Measurements from ENCODE around the gene KCNC2.

The KCNC2 gene

DNA sequence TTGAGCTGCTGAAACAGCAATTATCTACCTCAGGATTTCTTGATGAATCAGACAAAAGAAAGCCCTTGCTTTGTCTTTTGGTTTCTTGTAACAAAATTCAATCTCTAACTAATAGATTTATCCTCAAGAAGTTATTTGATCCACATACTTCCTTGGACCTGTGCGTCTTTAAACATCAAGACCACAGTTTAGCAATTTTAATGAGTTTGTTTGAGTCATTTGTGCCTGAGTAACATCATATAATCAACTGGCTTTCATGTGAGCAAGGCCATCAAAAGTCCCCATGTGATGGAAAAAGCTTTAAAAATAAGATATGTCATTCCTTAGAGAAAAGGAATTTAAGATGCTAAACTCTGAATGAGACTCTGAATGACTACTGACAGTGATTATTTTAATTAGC lies 52.3 kb downstream of the KCNC2 start:
- DNase-seq, result no peak

DNA sequence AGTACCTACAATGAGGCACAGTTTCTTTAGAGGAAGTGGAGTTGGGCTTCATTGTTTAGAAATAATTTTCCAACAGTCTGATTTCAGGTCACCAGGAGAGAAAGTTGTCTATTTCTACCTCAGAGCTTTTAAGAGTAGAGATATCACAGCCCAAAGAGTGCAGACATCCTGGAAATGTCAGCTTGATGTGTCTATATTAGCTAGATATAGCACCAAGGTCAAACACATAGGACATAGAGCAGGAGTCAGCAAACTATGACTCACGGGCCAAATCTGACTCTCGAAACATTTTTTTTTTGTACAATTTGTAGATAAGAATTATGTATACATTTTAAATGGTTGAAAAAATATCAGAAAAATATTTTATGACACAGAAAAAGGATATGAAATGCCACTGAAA lies 53.7 kb downstream of the KCNC2 start:
- no peak for DNase-seq

DNA sequence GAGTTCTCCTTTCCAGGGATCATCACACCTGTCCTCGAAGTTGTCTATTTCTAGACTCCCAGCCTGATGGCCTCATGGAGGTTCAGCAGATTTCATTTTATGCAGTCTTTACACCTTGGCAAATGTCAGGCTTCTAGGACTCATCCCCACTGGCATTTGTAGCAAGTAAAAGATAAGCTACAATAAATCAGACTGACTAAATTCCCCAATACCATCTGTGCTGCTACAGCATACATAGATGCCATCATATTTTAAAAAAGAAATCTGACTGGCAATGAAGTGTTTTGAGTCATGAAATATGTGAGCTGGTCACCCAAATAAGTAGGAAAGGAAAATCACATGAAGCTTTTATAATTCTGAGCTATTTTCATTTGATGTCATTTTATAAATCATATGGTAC lies 55.3 kb downstream of the KCNC2 start:
- no peak for DNase-seq

DNA sequence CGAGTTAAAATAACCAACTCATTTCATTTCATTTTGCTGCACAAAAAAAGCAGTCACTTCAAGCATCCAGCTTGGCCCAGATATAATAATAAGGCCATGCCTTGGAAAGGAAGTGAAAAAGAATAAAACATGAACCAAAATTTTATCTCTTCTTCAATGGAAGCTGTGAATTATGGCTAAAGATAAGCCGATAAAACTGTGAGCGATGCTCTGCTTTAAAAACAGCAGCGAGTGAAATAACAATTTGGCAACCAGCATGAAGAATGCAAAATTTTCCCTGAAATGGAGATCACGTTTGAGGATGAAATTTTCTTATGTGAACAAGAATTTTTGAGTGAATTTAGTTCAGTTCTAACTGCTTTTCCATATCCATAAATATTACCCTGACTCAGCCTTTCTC lies 70.4 kb downstream of the KCNC2 start:
- no peak for DNase-seq

DNA sequence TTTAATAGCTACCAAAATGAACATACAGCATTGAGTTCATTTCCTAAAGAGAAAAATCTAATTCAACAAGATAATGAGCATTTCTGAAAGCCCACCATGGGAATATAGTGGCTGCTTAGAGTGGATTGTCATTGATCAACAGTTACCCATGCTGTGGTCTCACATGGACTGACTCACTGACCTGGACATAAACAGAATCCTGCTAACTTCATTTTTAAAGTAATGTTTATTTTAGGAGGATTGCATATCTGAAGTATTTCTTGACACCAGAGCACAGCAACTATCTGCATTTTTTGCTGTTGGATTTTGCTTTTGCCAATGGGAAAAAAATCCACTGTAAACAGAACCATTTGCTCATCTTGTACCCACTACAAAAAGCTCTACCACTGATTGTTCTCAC lies 71.7 kb downstream of the KCNC2 start:
- DNase-seq, result no peak

DNA sequence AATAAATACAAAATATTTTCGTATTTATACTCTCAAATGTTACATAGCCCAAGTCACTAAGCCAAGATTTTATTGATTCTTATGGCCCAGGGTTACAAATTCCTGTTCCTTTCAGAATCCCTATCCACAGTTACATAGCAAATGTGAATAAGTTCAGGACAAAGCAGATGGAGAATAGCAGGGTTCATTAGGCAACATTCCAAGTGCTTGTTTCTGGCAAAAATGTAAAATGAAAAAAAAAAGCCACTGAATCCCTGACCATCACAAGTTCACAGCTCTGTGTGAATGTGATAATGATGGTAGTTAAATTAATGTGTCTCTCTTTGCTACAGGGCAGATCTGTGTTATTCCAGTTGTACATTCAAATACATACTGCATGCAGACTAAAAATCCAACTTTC lies 74.6 kb downstream of the KCNC2 start:
- no peak for DNase-seq

DNA sequence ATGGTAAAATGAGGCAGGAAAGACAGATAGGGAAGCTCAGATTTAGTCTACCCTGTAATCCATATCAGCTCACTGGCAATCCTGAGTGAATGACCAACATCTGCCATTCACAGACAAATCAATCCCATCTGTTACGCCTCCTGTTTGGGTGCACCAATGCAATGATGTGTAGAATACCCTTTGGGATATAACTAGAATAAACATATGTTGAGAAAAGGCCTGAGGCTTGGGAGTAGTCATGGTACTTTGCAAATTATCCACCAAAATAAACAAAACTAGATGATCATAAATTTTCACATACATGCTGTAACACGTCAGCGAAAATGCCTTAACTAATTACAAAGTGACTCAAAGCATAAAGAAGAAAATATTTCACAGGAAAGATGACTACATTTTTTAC lies 78.8 kb downstream of the KCNC2 start:
- DNase-seq, result no peak

DNA sequence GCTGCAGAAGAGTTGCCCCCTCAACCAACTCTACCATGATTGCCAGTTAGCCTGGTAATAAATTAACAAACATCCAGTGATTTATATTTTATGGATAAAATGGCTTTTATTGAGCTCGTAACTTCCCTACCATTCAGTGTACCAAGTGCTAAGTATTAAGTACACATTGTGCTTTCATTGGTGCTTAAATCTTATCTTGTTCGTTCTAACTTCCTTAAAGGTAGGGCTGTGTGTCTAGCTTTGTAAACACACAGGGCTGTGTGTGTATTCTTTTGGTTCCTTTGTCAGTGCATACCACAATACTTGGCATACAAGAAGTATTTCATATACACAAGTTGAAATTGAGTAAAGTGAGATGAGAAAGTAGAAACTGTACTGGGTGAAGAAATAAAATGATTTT lies 80.4 kb downstream of the KCNC2 start:
- no peak for DNase-seq

DNA sequence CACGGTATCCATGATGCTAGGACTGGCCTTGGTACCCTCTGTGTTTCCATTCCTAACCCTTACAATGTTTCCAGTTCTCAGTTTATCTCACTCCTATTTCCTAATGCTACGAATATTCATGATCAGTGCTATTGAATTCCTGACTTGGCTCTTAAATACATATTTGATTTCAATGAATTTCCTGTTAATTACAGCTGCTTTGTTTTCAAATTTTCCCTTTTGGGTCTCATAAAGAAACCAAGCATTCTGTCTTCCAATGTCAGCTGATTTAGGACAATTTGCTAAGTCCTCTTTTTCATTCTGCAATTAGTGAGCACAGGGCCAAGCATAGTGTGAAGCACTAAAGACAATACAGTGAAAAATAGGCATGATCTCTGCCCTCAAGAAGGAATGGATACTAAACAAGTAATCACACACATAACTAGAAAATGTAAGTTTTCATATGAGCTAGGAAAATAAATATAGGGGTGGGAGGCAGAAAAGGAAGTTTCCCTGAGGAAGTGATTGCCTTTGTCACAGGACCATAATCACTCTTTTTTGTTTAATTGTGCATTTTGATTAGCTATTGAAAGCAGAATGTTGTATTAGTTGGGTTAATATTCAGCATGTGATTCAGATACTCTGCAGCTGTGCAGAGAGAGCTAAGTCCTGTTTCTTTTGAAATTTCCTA lies 88.5 kb downstream of the KCNC2 start:
- no peak for DNase-seq

DNA sequence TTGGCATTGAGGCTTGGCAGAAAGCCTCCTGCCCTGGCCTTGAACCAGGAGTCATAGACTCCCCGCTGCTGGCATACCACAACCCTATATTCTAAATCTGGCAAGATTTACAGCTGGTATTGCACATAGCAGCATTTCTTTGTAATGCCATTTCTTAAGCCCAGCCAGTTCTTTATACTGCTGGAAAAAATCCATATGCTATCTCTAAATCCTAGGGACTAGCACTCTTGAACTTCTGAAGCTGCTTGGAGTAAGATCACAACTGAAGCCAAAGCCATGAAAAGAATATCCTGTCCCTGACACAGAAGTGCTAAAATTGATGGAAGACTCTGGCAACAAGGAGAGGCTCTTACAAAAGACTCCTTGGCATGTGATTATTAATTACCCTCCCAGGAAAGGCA lies 89.3 kb downstream of the KCNC2 start:
- no peak for DNase-seq

DNA sequence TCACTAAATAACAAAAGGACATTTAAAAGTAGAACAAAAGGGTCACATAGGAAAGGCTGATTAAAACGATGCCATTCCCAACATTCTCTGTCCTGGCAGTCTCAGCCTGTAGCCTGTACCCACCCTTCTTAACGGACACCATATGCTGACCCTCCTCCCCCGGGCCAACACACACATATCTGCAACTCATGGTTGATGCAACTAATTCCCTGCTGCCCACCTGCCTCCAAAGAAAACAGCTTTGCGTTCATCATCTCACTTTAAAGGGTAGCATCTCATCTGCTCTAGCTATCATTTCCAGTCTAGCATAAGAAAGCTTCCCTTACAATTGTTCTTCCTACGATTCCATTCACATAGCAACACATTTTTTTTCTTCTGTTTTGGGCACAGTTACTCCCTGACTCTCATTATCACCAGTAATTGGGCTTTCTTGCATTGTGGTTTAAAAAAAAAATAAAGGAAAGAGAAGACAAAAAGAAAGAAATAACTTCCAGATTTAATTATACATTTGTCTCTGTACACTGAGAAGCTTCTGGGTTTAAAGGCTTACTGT lies 92.9 kb downstream of the KCNC2 start:
- DNase-seq, result no peak

DNA sequence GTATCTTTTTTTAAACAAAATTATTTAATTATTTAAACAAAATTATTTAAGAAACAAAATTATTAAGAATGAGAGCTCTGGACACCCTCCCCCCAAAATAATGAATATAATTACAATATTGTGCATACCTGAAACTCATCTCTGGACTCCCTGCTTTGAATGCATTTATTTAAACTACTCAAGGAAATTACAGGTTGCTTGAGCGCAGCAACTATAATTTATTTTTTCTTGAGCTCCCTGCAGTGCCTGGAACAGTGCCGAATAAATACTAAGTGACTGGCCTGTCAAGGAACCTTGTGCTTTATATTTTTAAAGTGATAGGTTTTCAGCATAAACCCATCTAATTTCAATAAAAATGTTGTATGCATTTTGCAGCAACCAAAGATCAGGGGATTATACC lies 93.9 kb downstream of the KCNC2 start:
- no peak for DNase-seq

DNA sequence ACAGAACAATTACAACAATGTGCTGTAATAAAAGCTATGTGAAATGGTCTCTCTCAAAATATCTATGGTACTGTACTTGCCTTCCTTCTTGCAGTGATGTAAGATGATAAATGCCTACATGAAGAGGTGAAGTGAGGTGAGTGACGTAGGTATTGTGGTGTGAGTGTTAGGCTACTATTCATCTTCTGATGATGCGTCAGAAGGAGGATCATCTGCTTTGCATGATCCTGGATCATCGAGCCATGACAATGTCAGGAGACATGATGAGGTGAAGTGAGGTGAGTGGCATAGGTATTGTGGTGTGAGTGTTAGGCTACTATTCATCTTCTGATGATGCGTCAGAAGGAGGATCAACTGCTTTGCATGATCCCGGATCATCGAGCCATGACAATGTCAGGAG lies 105.8 kb downstream of the KCNC2 start:
- DNase-seq, result no peak

DNA sequence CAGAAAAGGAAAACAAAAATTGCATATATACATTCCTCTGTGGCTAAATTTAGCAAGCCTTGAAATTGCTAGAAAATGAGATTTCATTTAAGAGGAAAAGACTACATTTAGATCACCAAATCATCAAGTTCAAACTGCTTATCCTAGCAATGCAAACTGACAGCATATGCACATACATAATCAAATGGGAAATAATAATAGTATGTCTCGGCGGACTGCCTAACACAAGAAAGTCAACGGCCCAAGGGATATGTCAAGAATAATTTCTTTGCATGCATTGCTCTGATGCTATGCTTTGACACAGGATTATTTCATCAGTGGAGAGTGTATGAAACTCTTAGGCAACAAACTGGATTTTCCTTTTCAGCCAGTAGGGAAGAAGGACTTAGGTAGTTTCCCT lies 107.9 kb downstream of the KCNC2 start:
- DNase-seq, result no peak

DNA sequence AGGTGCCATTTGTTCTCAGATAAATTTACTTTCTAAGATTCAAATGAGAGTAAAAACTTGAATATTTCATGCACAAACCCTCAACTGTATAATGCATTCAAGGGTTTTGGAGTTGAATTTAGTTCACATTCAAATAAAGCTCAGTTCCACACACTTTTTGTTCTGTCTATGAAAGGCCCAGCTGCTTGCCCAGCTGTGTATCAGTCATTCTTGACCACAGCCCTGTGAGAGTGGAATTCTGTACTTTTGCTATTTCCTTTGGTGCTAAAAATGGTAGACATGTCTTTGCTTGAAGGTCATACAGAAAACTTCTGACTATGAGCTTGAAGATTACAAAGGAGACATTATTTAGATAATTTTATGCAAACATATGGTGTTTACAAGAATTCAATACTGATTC lies 110.4 kb downstream of the KCNC2 start:
- no peak for DNase-seq

DNA sequence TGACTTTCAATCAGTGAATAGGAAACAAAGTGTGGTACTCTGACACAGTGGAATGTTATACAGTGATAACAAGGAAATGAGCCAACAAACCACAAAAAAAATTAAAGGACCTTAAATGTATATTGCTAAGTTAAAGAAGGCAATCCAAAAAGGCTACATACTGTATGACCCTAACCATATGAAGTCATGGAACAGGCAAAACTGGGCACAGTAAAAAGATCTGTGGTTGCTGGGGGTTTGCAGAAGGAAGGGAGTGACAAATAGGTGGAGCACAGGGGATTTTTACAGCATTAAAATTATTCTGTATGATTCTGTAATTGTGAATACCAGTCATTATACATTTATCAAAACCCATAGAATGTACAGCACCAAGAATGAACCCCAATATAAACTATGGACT lies 112.6 kb downstream of the KCNC2 start:
- DNase-seq, result no peak

DNA sequence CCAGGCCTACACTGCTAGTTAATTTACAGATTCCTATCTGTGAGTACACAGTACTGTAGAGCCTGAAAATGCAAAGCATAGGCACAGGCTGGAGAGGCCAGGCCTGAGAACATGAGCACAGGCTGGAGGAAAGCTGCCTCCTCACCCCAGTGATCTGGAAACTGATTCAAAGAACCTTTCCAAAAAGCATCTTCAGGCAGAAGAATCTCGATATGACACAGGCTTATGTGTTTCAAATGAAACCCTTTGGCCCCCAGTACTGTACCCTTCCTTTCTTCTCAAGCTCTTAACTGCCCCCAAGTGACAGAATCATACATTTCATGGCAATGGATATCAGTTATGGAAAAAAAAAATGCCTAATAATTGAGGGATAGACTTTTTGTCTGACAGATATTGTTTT lies 122.0 kb downstream of the KCNC2 start:
- DNase-seq, result no peak

DNA sequence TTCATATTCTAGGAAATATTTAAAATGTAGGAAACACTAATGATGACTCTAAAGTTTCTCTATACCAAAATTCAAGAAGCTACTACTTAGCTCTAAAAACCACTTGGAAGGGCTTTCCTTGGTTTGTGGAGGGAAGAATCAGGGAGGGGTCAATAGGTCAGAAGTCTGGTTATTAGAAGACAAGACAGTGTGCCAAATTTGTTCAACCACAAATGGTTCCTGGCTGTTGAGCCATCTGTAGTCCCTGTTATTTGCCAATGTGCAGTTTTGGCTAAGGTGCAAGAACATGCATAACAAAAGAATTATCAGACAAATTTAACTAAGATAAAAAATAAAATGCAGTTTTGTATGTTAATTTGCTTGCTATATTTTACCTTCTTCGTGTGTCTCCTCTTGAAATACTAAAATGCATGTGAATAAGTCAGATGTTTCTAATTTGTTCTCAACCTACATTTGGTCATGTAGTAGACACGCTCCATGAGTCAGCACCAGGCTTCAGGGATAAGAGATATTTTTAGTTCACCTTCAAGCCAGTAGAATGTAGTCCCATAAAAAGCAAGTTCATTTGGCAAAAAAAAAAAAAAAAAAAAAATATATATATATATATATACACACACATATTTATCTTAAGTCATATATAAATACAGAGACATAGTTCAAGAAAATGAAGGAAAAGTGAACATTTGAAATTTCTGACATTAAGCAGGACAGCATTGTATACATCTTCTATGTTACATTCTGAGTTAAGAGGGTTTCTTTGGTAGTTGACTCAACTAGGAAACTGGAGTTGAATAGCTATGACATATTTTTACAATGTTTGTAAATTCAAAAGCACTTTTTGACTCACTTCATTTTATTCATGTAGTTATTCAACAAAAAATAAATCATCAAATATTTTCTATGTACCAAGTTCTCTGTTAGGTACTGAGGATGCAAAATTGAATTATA lies 123.3 kb downstream of the KCNC2 start:
- no peak for DNase-seq

DNA sequence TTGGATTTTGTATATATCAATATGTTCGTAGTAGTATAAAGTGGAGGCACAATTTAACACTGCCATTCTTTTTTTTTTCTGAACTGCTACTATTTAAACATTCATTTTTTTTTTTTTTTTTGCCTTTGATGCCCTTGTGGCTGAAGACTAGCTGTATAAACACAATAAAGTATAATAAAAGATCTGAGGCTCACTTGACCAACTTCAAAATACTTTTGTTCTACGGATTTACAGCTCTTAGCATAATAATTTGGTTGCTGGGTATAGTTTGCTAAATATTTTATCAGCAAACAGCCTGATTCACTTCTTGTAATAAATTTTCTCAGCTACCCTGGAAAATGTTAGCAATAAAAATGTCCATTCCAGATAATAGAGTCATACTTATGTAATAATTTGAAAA lies 128.3 kb downstream of the KCNC2 start:
- no peak for DNase-seq

DNA sequence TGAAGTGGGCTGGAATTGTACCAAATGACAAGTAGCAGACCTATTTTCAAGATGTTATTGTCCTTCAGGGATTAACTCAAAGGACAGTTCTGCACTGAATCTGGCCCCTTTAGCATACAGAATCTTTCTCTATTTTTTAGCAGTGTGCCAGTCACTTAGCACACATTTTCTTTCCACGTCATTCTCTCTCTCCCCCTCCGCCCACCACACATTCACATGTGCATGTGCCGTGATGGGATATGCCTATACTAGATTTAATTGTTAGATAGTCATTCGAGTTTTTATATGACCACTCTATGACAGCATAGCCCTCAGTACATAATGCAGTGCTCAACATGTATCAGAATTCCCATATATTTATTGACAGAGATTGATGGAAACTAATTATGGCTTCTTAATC lies 129.1 kb downstream of the KCNC2 start:
- DNase-seq, result no peak

DNA sequence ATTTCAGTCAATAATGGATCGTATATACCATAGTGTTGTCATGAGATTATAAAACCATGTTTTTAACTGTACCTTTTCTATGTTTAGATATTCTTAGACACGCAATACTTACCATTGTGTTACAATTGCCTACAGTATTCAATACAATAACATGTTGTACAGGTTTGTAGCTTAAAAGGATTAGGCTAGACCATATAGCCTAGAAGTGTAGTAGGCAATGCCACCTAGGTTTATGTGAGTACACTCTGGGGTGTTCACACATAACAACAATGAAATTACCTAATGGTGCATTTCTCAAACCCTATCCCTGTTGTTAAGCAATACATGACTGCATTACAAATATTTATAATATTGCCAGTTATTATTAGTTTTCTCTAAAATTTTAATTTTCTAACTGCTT lies 144.2 kb downstream of the KCNC2 start:
- no peak for DNase-seq

DNA sequence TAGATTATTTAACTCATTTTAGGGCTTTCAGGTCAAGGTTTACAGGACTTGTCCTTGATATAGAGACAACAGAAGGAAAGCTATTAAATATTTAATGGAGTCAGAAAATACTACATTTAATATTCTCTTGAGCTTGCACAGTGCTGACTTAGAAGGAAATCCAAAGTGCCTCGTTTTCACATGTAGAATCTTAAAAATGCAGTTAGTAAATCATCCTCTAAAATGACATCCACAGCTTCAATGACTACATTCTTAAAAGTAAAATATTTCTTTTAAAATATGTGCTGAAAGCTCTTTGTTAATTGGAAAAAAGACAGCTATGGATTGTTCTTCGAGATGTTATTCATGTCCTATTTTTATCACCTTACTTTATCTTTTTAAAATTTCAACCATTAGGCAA lies 146.9 kb downstream of the KCNC2 start:
- DNase-seq, result no peak

DNA sequence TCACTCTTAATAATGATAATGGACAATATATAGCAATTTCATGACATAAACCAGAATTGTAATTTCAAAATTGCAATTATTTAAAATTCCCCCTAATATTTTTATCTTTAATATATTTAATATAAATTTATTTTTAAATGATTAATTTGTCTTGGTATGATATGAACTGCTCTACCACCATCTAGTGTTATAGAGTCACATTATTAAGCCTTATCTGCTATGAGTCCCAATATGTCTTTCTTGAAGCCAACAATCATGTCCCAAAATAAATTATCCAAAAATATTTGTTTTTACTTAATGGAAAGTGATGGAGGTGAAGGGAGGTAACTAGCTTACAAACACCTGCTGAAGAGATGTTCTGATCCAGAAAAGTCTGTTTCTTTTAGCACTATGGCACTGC lies 151.4 kb downstream of the KCNC2 start:
- no peak for DNase-seq

DNA sequence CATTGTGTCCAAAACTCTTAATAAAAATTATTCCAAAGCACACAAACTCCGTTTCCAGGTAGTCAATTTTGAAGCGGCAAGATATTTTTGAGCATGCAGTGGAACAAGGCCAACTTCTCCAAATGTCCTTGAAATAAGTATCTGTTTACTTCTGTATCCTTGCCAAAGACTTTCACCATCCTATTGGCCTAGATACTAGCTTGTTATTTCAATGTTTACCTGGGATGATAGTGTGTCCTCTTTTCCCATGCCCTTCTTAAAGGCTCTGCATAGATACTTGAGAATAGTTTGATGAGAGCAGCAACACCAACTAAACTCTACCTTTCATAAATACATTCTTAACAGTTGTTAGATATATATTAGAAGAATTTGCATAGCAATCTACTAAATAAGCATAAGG lies 160.9 kb downstream of the KCNC2 start:
- DNase-seq, result no peak
